Measurements from ENCODE around the gene MIGA2.
A peak's percentile ranks its signal among the peaks of the same experiment; 100 is the strongest.

- TF ChIP-seq CTCF (IDR thresholded peaks at IDR 0.05) (peak; percentile 97), ZFX (IDR thresholded peaks at IDR 0.05; ENCODE audit: borderline replicate concordance) (no peak)
Measured at GRCh38 chr9:129028192-129028966, 8.0 kb upstream of the MIGA2 start, which contains the start of gene SH3GLB2.

Measured in 22Rv1 (cell line).